ENCODE results near the gene RHOB. TPM values are rescaled to one million over a fixed set of nuclear protein-coding genes. Genes with fewer than 3 reads are reported as not detected.
"Not testable (repeated sequence)": the region's sequence is repeated elsewhere in the genome, so short reads cannot be mapped to it uniquely, and the experiment has no call there.

Gene RHOB
- total RNA-seq, 2 experiments from 2014 or later, result 14.2 to 15.4 TPM

- ChIA-PET POLR2A (no interaction called here), CTCF (no interaction called here)
- no peak for ATAC-seq
- H3K4me3 Mint-ChIP-seq, result no peak overlapping the region
- no peak for TF ChIP-seq CTCF (IDR thresholded peaks at IDR 0.05)
- no peaks in the 10 kb centered on the region for H3K9me3 Mint-ChIP-seq
- H3K27ac Mint-ChIP-seq, result no peak overlapping the region
- no peak for DNase-seq
- intact Hi-C loops (cut with micrococcal nuclease), result no loop called here
- H3K27me3 Mint-ChIP-seq, result no peaks in the 10 kb centered on the region
- no peaks in the 10 kb centered on the region for H3K4me1 Mint-ChIP-seq (ENCODE audit: low read depth)
- no peaks in the 10 kb centered on the region for H3K36me3 Mint-ChIP-seq (ENCODE audit: low read depth)
Measured at GRCh38 chr2:20491739-20492531, 45.1 kb downstream of the RHOB start.

GRCh38 chr2:20493095-20493494 lies 46.2 kb downstream of the RHOB start:
- H3K27ac Mint-ChIP-seq; POLR2A ChIA-PET; H3K27me3 Mint-ChIP-seq; H3K9me3 Mint-ChIP-seq; intact Hi-C loops (cut with micrococcal nuclease); DNase-seq; CTCF ChIA-PET; H3K4me1 Mint-ChIP-seq (ENCODE audit: low read depth); H3K4me3 Mint-ChIP-seq; ATAC-seq; H3K36me3 Mint-ChIP-seq (ENCODE audit: low read depth): not testable (repeated sequence)

- no peak overlapping the region for H3K4me3 Mint-ChIP-seq
- ATAC-seq, result no peak
- H3K27ac Mint-ChIP-seq, result no peak overlapping the region
- no peaks in the 10 kb centered on the region for H3K36me3 Mint-ChIP-seq (ENCODE audit: low read depth)
- no peaks in the 10 kb centered on the region for H3K9me3 Mint-ChIP-seq
- TF ChIP-seq CTCF (IDR thresholded peaks at IDR 0.05), result no peak
- no peaks in the 10 kb centered on the region for H3K4me1 Mint-ChIP-seq (ENCODE audit: low read depth)
- ChIA-PET POLR2A (no interaction called here), CTCF (no interaction called here)
- no peaks in the 10 kb centered on the region for H3K27me3 Mint-ChIP-seq
- DNase-seq, result no peak
- intact Hi-C loops (cut with micrococcal nuclease), result no loop called here
Measured at GRCh38 chr2:20494241-20494640, 47.4 kb downstream of the RHOB start.

- DNase-seq, result no peak
- CTCF ChIA-PET, result interaction anchor here (0.9 kb wide), 1 partner anchor 145 kb away, joined by 4 read pairs; no protein-coding TSS in a partner anchor
Measured at GRCh38 chr2:20496076-20496872, 49.4 kb downstream of the RHOB start.

GRCh38 chr2:20496942-20497341 lies 50.1 kb downstream of the RHOB start:
- Mint-ChIP-seq H3K27ac (no peak overlapping the region), H3K27me3 (no peaks in the 10 kb centered on the region), H3K9me3 (no peaks in the 10 kb centered on the region), H3K4me3 (no peak overlapping the region), H3K36me3 (ENCODE audit: low read depth) (no peaks in the 10 kb centered on the region), H3K4me1 (ENCODE audit: low read depth) (no peaks in the 10 kb centered on the region)
- ChIA-PET CTCF (interaction anchor here (0.9 kb wide), 1 partner anchor 145 kb away, joined by 4 read pairs; no protein-coding TSS in a partner anchor), POLR2A (no interaction called here)
- TF ChIP-seq CTCF (IDR thresholded peaks at IDR 0.05), result no peak
- no peak for ATAC-seq
- intact Hi-C loops (cut with micrococcal nuclease), result no loop called here
- no peak for DNase-seq

More at GRCh38 chr2:20496076-20496872, 49.4 kb downstream of the RHOB start:
- H3K9me3 Mint-ChIP-seq, result no peaks in the 10 kb centered on the region
- no peak for TF ChIP-seq CTCF (IDR thresholded peaks at IDR 0.05)
- POLR2A ChIA-PET, result no interaction called here
- intact Hi-C loops (cut with micrococcal nuclease), result no loop called here
- H3K4me1 Mint-ChIP-seq (ENCODE audit: low read depth), result no peaks in the 10 kb centered on the region
- no peak overlapping the region for H3K27ac Mint-ChIP-seq
- H3K4me3 Mint-ChIP-seq, result no peak overlapping the region
- no peak for ATAC-seq
- H3K36me3 Mint-ChIP-seq (ENCODE audit: low read depth), result no peaks in the 10 kb centered on the region
- H3K27me3 Mint-ChIP-seq, result no peaks in the 10 kb centered on the region

Other genes starting within 250 kb of the RHOB start
- under 1 TPM; 0.11 to 0.14 TPM for gene SDC1, start 221.9 kb upstream of the RHOB start, total RNA-seq
- gene PUM2, start 96.2 kb upstream of the RHOB start, total RNA-seq, result 100 to 1,000 TPM; 104 TPM
- 1 to 10 TPM; 6.5 to 7.9 TPM for gene HS1BP3, start 204.0 kb downstream of the RHOB start, total RNA-seq
- not detected for gene GDF7, start 220.1 kb downstream of the RHOB start, total RNA-seq

Measured in activated CD8-positive, alpha-beta T cell treated with anti-CD3 and anti-CD28 coated beads for 36 hours (primary cell).